ENCODE data around the gene DBP.
"Not testable (repeated sequence)": the region's sequence is repeated elsewhere in the genome, so short reads cannot be mapped to it uniquely, and the experiment has no call there.

The DBP gene

DNA sequence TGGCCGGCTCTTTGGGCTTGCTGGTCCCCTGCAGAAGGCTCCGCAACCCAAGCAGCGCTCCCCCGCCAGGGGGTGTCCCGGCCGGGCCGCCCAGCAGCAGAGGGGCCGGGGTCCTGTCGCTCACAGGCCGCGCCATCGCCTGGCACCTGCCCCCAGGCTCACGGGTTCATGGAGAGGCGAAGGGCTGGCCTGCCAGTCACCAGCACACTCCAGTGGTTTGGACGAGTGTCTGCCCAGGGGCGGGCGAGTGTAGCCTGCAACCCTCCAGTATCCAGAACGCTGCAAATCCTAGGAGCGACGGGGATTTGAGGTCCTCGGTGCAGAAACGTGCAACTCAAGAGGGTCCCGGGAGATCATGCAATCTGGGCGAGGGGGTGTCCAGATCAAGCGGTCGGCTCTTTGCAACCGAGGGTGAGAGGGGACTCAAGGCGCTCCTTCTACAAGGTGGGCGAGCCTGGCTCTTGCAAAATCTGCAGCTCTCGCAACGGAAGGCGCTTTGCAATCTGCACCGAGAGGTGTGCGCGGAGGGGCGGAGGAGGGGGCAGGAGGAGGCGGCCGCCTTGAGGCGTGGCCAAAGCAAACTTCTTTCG lies at the start of gene DBP:
DBP (minus strand) TSS at position 521 of the 590 bp plus-strand sequence; CDS start at position 136, 385 bp downstream.
- DNase-seq (ENCODE audit: low read depth in 2 of 3, low spot score in 1 of 3): no peak

- DNase-seq (ENCODE audit: low read depth in 2 of 3, low spot score in 1 of 3): not testable (repeated sequence)
Measured at GRCh38 chr19:48686637-48687036, 49.5 kb upstream of the DBP start.

DNA sequence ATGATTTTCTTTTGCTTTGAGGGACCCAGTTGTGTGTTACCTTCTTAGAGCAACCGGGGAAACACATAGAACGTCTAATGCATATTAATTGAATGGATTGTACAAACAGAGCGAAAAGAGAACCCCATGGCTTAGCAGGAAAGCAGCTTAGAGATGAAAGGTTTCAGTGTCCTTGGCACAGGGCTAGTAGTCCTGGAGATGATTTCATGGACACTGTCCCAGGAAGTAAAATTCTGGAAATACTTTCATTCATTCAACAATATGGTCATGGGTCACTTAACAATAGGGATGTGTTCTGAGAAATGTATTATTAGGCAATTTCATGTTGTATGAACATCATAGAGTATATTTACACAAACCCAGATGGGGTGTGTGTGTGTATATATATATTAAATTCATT lies 48.9 kb upstream of the DBP start:
- no peak for DNase-seq (ENCODE audit: low read depth in 2 of 3, low spot score in 1 of 3)

- DNase-seq (ENCODE audit: low read depth in 2 of 3, low spot score in 1 of 3): no peak
Measured at GRCh38 chr19:48685583-48685982, 48.4 kb upstream of the DBP start.

DNA sequence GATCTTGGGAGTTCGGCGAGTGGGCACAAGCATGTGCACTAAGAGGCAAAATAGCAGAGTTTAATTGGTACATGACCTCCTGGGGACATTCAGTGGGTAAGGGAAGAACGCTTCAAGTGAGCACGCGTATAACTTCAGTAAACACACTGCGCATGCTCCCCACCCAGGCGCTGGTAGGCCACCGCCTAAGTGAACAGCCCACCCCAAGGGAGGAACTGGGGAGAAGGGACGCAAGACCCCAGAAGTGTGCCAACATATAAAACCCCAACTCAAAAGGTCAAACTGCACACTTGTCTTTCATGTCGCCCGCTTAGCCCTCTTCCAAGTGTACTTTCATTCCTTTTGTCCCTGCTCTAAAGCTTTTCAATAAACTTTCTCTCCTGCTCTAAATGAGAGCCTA lies 46.2 kb upstream of the DBP start:
- DNase-seq (ENCODE audit: low read depth in 2 of 3, low spot score in 1 of 3): peak in 1 of 3 donors; percentile 20

DNA sequence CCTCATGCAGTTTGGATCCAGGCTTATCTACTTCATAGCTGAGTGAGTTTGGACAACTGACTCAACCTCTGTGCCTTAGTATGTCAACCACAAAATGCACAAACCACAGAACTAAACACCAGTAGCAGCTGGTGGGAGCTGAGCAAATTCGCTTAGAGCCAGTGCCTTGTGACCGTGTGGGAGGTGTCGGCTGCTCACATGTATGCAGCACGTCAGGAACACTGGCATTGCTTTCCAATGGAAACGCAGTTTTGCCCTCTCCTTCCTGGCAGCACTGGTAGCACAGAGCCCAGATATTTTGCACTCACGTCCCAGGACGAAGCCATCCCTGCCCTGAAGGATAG lies 43.9 kb upstream of the DBP start:
- DNase-seq (ENCODE audit: low read depth in 2 of 3, low spot score in 1 of 3): no peak

DNA sequence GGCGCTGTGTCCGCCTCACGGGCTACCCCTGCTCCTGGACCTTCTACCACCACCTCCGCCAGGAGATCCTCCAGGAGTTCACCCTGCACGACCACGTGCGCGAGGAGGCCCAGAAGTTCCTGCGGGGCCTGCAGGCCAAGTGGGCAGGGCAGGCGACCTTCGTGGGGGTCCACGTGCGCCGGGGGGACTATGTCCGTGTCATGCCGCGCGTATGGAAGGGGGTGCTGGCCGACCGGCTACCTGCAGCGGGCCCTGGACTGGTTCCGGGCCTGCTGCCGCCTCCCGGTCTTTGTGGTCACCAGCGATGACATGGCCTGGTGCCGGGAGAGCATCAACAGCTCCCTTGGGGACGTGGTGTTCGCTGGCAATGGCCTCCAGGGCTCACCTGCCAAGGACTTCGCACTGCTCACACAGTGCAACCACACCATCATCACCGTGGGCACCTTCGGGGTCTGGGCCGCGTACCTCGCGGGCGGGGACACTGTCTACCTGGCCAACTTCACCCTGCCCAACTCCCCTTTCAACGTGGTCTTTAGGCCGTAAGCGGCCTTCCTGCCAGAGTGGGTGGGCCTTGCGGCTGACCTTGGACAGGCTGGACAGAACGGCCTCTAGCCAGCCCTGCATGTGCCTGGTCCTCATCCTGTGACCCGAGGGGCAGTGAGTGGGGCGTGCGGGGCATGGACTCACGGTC lies 43.4 kb upstream of the DBP start:
- no peak for DNase-seq (ENCODE audit: low read depth in 2 of 3, low spot score in 1 of 3)

- not testable (repeated sequence) for DNase-seq (ENCODE audit: low read depth in 2 of 3, low spot score in 1 of 3)
Measured at GRCh38 chr19:48680006-48680405, 42.8 kb upstream of the DBP start.

DNA sequence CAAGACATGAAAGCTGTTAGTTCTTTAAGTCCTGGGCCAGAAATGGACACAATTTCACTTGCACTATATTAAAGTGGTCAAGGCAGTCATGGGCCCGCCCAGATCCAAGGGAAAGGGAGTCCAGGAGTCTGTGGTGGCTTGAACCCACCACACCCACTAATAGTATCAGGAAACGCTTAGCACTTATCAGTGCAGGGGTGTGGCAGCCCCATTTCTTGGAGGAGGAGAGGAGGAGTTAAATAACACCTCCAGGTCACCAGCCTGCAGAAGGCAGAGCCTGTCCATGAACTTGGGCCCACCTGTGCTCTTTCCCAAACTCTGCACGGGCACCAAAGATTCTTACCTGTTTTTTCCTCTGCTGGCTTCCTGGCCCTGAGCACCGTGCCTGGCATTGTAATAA lies 41.0 kb upstream of the DBP start:
- no peak for DNase-seq (ENCODE audit: low read depth in 2 of 3, low spot score in 1 of 3)

GRCh38 chr19:48676887-48677286 lies 39.7 kb upstream of the DBP start:
- DNase-seq (ENCODE audit: low read depth in 2 of 3, low spot score in 1 of 3): no peak

DNA sequence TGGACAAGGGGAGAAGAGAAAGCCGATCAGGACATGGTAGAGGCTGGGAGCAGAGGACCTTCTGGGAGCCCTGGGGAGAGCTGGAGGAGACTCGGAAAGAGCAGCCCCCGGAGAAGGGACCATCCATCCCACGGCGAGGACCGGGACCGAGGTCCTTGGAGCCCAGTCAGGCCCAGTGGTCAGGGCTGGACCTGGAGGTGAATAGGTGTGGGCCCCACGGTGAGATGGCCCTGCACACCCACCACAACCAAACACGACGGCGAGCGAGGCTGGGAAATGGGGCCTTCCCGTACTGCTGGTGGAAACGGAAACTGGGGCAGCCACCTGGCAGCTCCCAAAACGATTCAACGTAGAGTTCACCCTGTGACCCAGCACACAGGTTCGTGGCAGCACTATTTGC lies 39.3 kb upstream of the DBP start:
- DNase-seq (ENCODE audit: low read depth in 2 of 3, low spot score in 1 of 3): no peak

GRCh38 chr19:48674921-48675824 lies 38.0 kb upstream of the DBP start:
- DNase-seq (ENCODE audit: low read depth in 2 of 3, low spot score in 1 of 3): peak; percentile 63 to 82 (median 69)

DNA sequence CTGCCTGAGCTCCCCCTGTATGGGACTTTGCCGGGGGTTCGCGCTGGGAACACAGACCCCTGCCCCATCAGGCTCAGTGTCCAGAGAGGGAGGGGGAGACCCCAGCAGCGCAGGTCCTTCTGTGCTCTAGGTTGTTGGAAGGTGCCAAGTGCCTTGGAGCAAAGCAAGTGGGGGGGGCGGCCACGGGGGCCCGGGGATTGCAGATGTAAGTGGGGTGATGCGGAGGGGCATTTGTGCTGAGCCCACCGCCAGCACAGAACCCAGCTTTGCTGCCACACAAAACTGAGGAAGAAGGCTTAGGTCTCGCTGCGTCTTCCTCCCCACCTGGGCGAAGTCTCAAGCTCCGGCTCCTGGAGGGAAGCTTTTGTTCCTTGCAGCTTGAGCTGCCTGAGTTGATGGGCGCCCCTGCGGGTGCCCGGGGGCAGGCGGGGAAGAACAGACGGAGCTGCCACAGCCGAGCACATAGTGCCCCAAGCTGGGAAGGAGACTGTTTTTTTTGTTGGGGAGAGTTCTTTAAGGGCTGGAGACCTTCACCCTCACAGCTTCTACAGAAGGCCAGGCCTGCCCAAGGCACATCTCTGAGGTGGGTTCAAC lies 37.1 kb upstream of the DBP start:
- no peak for DNase-seq (ENCODE audit: low read depth in 2 of 3, low spot score in 1 of 3)

DNA sequence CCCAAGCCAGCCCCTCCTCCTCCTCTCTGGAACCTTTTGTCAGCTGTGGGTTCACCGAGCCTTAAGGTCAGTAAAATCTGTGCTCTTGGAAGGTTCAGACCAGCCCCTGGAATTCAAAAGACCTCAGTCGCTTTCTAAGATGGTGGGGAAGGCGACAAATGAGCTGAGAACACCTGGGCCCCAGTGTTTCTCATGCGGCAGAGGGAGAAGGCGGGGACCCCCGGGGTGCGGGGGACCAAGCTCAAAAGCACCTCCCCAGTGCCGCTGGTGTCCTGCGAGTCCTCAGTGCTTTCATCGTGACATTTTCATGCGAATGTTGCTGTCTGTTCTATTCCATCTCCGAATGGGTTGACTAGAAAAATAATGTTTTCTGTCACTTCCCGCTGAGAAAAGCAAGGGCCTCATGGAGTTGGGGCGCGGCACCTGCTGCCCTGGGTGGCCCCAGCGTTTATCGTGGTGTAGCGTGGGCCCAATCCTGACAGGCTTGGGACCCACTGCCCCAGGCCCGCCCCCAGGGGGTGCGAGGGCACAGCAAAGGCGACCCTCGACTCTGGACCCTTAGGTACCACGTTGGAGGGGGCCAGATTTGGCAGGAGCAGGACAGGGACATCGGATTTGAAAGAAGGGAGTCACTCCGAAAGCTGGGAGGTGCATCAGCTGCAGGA lies 36.4 kb upstream of the DBP start:
- DNase-seq (ENCODE audit: low read depth in 2 of 3, low spot score in 1 of 3): no peak

- no peak for DNase-seq (ENCODE audit: low read depth in 2 of 3, low spot score in 1 of 3)
Measured at GRCh38 chr19:48672994-48673393, 35.8 kb upstream of the DBP start, which contains the start of gene NTN5. NTN5 (minus strand) TSS chr19:48673017; CDS start chr19:48670986, 2,031 bp downstream.

- no peak for DNase-seq (ENCODE audit: low read depth in 2 of 3, low spot score in 1 of 3)
Measured at GRCh38 chr19:48671446-48671995, 34.3 kb upstream of the DBP start.

DNA sequence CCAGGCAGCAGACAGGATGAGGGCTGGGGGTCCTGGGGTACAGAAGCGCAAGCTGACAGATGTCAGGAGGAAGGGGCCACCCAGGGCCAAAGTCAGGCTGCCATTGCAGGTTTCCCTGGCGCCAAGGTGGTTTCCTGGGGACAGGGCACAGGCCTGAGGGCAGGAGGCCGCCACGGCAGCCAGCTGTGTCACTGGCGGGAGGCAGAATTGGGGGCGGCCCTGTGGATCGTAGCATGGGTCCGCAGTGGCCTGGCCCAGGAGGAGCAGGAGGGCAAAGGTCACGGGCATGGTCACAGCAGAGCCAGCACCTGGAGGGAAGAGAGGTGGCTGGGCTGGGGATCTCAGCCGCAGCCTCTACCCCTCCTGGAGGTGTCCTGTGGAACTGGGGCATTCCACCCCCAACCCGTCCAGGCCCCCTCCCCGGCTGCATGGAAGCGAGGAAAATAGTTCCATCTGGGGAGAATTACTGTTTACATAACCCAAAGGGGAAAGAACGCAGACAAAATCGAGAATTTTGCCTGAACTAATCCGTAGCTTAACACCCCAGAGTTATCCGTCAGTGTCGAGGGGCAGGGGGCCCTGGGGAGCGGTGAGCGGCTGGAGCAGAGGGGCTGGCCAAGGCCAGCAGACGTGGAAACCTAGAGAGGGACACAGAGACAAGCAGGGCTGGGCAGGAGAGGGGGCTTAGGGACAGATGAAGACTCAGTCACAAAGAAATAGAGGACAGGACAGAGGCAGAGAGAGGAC lies 33.7 kb upstream of the DBP start:
- DNase-seq (ENCODE audit: low read depth in 2 of 3, low spot score in 1 of 3): no peak

DNA sequence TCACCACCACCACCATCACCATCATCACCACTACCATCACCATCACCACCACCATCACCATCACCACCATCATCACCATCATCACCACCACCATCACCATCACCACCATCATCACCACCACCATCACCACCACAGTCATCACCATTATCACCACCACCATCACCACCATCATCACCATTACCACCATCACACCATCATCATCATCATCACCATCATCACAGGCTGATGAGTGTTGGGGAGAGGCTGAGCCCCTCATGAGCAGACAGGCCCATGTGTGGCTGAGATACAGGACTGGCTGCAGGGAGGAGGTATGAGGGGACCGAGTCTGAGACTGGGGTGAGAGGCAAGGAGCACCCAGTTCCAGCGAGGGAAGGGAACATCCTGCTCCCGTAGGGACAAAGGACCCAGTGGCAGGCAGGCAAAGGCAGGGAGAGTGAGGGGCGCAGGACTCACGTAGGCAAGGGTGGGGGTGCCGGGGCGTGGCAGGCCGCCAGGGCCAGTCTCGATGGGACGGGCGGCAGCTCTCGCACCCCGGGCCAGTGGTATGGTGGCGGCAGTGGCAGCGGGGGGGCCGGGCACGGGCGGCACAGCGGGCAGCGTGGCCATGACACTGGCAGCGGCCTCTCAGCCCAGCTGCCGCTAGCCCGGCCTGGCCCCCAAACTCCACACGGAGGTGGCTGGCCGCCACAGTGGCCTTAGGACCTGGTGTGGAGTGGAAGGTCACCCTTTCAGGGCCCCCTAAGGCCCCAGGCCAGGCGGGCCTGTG lies 32.9 kb upstream of the DBP start:
- no peak for DNase-seq (ENCODE audit: low read depth in 2 of 3, low spot score in 1 of 3)

- DNase-seq (ENCODE audit: low read depth in 2 of 3, low spot score in 1 of 3): no peak
Measured at GRCh38 chr19:48668761-48669160, 31.6 kb upstream of the DBP start.

All from stimulated activated CD4-positive, alpha-beta T cell treated with anti-CD3 and anti-CD28 coated beads, Interleukin-12 subunit alpha, Interleukin-12 subunit beta, amount 100 ng/mL, for 48 hours (primary cell).